ENCODE measurements around the gene SEL1L. TPM values are rescaled to one million over a fixed set of nuclear protein-coding genes. Genes with fewer than 3 reads are reported as not detected.
A peak's percentile ranks its signal among the peaks of the same experiment; 100 is the strongest.

SEL1L gene
- total and polyA plus RNA-seq, 2 experiments from 2014 or later: 20.6 to 22.6 TPM

DNA sequence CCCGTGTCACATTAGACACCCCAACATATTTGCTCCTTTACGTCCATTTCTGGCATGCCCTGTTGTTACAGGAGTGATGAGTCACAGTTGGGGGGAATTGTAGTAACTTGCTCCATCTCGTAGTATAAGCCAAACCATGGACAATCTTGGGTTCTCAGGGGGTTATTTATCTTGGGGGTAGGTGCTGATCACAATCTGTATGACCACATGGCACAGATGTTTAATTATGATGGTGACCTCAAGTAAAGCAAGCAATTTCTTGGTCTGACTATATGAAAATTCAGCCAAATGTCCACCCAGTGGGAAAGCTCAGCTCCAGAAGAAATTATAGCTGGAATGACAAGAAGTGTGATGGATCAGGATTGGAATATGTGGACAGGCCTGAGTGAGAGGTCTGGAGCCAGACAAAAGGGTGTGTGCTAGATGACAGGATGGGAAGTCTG, 101.4 kb downstream of the SEL1L start:
- Histone ChIP-seq H4K20me1 (replicated peaks; ENCODE audit: insufficient read depth) (peaks cover 4% of the 10 kb centered on the region; the same call in 1 of the 2 replicates), H3K4me1 (ENCODE audit: insufficient read depth) (peaks cover 45% of the 10 kb centered on the region), H3K27ac (ENCODE audit: low read depth) (no peak overlapping the region), H3K36me3 (ENCODE audit: insufficient read depth) (no peaks in the 10 kb centered on the region), H3K27me3 (ENCODE audit: insufficient read depth) (peaks cover 7% of the 10 kb centered on the region), H3K9me2 (ENCODE audit: insufficient read depth) (no peaks in the 10 kb centered on the region), H3F3A (replicated peaks; ENCODE audit: low read depth) (no peaks in the 10 kb centered on the region), H3K4me2 (no peak overlapping the region), H3K4me3 (no peak overlapping the region), H3K79me2 (replicated peaks; ENCODE audit: insufficient read depth) (peaks cover 75% of the 10 kb centered on the region), H2AFZ (no peak overlapping the region)
- no peak for ATAC-seq
- no peak overlapping the region for H3K4me3 Mint-ChIP-seq
- H3K27ac Mint-ChIP-seq: 0 out of 2 replicates have a peak overlapping the region, but pooled peaks have one; percentile 24
- no peaks in the 10 kb centered on the region; the same call in 2 of the 3 replicates for H3K9me3 Mint-ChIP-seq
- TF ChIP-seq NANOG (IDR thresholded peaks at IDR 0.05; ENCODE audit: borderline replicate concordance): no peak
- no peak for TF ChIP-seq JUNB (IDR thresholded peaks at IDR 0.05; ENCODE audit: unreplicated experiment)
- TF ChIP-seq EZH2 (IDR thresholded peaks at IDR 0.05; ENCODE audit: low read depth, unreplicated experiment): no peak
- TF ChIP-seq, protein P1, sequence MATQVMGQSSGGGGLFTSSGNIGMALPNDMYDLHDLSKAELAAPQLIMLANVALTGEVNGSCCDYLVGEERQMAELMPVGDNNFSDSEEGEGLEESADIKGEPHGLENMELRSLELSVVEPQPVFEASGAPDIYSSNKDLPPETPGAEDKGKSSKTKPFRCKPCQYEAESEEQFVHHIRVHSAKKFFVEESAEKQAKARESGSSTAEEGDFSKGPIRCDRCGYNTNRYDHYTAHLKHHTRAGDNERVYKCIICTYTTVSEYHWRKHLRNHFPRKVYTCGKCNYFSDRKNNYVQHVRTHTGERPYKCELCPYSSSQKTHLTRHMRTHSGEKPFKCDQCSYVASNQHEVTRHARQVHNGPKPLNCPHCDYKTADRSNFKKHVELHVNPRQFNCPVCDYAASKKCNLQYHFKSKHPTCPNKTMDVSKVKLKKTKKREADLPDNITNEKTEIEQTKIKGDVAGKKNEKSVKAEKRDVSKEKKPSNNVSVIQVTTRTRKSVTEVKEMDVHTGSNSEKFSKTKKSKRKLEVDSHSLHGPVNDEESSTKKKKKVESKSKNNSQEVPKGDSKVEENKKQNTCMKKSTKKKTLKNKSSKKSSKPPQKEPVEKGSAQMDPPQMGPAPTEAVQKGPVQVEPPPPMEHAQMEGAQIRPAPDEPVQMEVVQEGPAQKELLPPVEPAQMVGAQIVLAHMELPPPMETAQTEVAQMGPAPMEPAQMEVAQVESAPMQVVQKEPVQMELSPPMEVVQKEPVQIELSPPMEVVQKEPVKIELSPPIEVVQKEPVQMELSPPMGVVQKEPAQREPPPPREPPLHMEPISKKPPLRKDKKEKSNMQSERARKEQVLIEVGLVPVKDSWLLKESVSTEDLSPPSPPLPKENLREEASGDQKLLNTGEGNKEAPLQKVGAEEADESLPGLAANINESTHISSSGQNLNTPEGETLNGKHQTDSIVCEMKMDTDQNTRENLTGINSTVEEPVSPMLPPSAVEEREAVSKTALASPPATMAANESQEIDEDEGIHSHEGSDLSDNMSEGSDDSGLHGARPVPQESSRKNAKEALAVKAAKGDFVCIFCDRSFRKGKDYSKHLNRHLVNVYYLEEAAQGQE (IDR thresholded peaks at IDR 0.05; ENCODE audit: unreplicated experiment): no peak
- TF ChIP-seq ZNF114 (CRISPR knock-in tag; IDR thresholded peaks at IDR 0.05): no peak
- TF ChIP-seq, protein P2, sequence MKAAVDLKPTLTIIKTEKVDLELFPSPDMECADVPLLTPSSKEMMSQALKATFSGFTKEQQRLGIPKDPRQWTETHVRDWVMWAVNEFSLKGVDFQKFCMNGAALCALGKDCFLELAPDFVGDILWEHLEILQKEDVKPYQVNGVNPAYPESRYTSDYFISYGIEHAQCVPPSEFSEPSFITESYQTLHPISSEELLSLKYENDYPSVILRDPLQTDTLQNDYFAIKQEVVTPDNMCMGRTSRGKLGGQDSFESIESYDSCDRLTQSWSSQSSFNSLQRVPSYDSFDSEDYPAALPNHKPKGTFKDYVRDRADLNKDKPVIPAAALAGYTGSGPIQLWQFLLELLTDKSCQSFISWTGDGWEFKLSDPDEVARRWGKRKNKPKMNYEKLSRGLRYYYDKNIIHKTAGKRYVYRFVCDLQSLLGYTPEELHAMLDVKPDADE (IDR thresholded peaks at IDR 0.05): no peak
- no peak for TF ChIP-seq POLR2AphosphoS5 (IDR thresholded peaks at IDR 0.05; ENCODE audit: low read depth)
- TF ChIP-seq, protein P3, sequence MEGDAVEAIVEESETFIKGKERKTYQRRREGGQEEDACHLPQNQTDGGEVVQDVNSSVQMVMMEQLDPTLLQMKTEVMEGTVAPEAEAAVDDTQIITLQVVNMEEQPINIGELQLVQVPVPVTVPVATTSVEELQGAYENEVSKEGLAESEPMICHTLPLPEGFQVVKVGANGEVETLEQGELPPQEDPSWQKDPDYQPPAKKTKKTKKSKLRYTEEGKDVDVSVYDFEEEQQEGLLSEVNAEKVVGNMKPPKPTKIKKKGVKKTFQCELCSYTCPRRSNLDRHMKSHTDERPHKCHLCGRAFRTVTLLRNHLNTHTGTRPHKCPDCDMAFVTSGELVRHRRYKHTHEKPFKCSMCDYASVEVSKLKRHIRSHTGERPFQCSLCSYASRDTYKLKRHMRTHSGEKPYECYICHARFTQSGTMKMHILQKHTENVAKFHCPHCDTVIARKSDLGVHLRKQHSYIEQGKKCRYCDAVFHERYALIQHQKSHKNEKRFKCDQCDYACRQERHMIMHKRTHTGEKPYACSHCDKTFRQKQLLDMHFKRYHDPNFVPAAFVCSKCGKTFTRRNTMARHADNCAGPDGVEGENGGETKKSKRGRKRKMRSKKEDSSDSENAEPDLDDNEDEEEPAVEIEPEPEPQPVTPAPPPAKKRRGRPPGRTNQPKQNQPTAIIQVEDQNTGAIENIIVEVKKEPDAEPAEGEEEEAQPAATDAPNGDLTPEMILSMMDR (conservative IDR thresholded peaks at IDR 0.05; ENCODE audit: low read depth in 2 of 2): no peak
- TF ChIP-seq, protein P4, sequence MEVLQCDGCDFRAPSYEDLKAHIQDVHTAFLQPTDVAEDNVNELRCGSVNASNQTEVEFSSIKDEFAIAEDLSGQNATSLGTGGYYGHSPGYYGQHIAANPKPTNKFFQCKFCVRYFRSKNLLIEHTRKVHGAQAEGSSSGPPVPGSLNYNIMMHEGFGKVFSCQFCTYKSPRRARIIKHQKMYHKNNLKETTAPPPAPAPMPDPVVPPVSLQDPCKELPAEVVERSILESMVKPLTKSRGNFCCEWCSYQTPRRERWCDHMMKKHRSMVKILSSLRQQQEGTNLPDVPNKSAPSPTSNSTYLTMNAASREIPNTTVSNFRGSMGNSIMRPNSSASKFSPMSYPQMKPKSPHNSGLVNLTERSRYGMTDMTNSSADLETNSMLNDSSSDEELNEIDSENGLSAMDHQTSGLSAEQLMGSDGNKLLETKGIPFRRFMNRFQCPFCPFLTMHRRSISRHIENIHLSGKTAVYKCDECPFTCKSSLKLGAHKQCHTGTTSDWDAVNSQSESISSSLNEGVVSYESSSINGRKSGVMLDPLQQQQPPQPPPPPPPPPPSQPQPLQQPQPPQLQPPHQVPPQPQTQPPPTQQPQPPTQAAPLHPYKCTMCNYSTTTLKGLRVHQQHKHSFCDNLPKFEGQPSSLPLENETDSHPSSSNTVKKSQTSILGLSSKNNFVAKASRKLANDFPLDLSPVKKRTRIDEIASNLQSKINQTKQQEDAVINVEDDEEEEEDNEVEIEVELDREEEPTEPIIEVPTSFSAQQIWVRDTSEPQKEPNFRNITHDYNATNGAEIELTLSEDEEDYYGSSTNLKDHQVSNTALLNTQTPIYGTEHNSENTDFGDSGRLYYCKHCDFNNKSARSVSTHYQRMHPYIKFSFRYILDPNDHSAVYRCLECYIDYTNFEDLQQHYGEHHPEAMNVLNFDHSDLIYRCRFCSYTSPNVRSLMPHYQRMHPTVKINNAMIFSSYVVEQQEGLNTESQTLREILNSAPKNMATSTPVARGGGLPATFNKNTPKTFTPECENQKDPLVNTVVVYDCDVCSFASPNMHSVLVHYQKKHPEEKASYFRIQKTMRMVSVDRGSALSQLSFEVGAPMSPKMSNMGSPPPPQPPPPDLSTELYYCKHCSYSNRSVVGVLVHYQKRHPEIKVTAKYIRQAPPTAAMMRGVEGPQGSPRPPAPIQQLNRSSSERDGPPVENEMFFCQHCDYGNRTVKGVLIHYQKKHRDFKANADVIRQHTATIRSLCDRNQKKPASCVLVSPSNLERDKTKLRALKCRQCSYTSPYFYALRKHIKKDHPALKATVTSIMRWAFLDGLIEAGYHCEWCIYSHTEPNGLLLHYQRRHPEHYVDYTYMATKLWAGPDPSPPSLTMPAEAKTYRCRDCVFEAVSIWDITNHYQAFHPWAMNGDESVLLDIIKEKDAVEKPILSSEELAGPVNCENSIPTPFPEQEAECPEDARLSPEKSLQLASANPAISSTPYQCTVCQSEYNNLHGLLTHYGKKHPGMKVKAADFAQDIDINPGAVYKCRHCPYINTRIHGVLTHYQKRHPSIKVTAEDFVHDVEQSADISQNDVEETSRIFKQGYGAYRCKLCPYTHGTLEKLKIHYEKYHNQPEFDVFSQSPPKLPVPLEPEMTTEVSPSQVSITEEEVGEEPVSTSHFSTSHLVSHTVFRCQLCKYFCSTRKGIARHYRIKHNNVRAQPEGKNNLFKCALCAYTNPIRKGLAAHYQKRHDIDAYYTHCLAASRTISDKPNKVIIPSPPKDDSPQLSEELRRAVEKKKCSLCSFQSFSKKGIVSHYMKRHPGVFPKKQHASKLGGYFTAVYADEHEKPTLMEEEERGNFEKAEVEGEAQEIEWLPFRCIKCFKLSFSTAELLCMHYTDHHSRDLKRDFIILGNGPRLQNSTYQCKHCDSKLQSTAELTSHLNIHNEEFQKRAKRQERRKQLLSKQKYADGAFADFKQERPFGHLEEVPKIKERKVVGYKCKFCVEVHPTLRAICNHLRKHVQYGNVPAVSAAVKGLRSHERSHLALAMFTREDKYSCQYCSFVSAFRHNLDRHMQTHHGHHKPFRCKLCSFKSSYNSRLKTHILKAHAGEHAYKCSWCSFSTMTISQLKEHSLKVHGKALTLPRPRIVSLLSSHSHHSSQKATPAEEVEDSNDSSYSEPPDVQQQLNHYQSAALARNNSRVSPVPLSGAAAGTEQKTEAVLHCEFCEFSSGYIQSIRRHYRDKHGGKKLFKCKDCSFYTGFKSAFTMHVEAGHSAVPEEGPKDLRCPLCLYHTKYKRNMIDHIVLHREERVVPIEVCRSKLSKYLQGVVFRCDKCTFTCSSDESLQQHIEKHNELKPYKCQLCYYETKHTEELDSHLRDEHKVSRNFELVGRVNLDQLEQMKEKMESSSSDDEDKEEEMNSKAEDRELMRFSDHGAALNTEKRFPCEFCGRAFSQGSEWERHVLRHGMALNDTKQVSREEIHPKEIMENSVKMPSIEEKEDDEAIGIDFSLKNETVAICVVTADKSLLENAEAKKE (CRISPR knock-in tag; IDR thresholded peaks at IDR 0.05): no peak
- no peak for TF ChIP-seq CREB1 (CRISPR knock-in tag; IDR thresholded peaks at IDR 0.05; ENCODE audit: low read depth)
- no peak for TF ChIP-seq STAT1 (IDR thresholded peaks at IDR 0.05; ENCODE audit: unreplicated experiment)
- no peak for TF ChIP-seq ZNF331 (CRISPR knock-in tag; IDR thresholded peaks at IDR 0.05; ENCODE audit: low read depth)
- TF ChIP-seq EZH2phosphoT487 (IDR thresholded peaks at IDR 0.05; ENCODE audit: unreplicated experiment): no peak
- DNase-seq (ENCODE audit: low spot score): no peak
- H3K36me3 Mint-ChIP-seq (ENCODE audit: low read depth): peaks cover 9% of the 10 kb centered on the region; the same call in 2 of the 3 replicates
- peaks cover 62% of the 10 kb centered on the region for H3K4me1 Mint-ChIP-seq
- peaks cover 9% of the 10 kb centered on the region for H3K27me3 Mint-ChIP-seq (ENCODE audit: insufficient read depth, low read depth, poor library complexity)
